Astrocyte (in vitro differentiated cells and primary cell): ENCODE data around the gene ARHGAP26.

Experiments
- EZH2 ChIP-seq: IDR thresholded peaks from 2 replicates; pipeline ENCODE4 v1.6.1; 2012; ENCODE audit warnings: mild to moderate bottlenecking, low read length, inconsistent platforms; ENCODE audit not compliant: insufficient read depth
- TF ChIP-seq, protein P1 (sequence below): IDR thresholded peaks from 2 replicates; pipeline ENCODE4 v1.5.1; 2011; ENCODE audit warnings: low read depth, mild to moderate bottlenecking, inconsistent platforms, low read length, moderate library complexity; ENCODE audit not compliant: insufficient read depth

DNA sequence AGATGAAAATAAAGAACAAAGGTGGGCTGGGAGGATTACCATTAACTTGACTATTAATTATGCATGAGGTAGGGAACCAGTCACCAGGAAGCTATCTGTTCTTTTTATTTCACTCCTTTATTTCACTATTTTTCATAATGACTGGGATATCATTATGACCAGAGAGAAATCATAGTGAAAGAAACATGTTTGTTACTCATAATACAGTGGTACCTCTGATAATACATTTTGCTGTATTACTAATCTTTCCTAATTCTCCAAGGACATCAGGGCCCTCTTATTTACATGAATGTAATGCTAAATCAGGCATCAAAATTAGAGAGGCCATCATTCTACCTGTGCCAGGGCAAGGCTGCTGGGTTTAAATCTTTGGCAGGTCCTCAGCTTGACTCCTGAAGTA is 379.6 kb downstream of the ARHGAP26 start:
- TF ChIP-seq, protein P1, sequence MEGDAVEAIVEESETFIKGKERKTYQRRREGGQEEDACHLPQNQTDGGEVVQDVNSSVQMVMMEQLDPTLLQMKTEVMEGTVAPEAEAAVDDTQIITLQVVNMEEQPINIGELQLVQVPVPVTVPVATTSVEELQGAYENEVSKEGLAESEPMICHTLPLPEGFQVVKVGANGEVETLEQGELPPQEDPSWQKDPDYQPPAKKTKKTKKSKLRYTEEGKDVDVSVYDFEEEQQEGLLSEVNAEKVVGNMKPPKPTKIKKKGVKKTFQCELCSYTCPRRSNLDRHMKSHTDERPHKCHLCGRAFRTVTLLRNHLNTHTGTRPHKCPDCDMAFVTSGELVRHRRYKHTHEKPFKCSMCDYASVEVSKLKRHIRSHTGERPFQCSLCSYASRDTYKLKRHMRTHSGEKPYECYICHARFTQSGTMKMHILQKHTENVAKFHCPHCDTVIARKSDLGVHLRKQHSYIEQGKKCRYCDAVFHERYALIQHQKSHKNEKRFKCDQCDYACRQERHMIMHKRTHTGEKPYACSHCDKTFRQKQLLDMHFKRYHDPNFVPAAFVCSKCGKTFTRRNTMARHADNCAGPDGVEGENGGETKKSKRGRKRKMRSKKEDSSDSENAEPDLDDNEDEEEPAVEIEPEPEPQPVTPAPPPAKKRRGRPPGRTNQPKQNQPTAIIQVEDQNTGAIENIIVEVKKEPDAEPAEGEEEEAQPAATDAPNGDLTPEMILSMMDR = no peak
- no peak for TF ChIP-seq EZH2
